GM12891 (cell line): Measurements from ENCODE around the gene SLC25A44.

Source experiments
- POLR2A ChIP-seq: IDR thresholded peaks from 2 replicates; pipeline ENCODE4 v1.6.1; 2011; ENCODE audit warnings: low read depth, low read length, control low read depth
- SPI1 ChIP-seq: IDR thresholded peaks from 2 replicates; pipeline ENCODE4 v1.6.1; 2011; ENCODE audit warnings: low read depth, low read length, control low read depth
- TAF1 ChIP-seq: IDR thresholded peaks from 2 replicates; pipeline ENCODE4 v1.6.1; 2011; ENCODE audit warnings: low read depth, low read length, control low read depth

DNA sequence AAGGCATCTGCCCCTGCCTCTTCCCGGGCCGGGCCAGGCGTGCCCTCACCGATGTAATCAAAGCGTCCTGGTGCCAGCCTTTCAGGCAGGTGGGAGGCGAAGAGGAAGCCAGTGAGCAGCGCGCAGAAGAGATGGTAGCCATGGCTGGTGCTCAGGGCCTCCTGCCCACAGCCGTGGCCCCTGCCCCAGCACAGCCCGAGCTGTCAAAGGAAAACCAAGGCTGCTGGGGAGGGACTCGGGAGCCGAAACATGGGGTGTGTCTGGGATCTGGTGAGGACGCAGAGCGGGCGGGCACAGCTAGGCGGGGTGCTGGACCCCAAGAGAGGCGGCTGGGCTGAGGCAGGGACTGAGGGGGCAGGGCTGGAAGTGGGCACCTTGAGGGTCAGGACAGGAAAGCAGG is 50.8 kb downstream of the SLC25A44 start:
- TF ChIP-seq TAF1 (no peak), POLR2A (no peak), SPI1 (no peak)
